ENCODE results near the gene GALNT14.

GALNT14 gene

DNA sequence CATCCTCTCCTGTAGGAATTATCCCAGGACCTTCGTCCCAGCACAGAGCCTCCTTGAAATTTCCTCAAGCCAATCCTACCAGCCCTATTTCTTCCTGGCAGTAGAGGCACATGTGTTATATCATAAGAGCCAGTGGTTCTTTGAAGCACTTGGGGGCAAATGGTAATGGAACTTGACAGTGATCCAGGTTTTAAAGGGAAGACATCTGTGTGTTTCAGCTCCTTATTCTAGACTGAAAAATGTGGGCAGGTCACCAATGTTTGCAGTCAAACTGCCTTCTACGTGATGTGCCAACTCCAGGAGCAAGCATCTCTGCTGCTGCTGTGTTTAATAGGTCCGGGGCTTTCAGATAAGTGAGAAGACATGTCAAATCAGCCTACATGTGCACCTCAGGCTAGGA lies 157.1 kb downstream of the GALNT14 start:
- H3K9me3 ChIP-seq (ENCODE audit: control insufficient read depth in 2 of 2, low read length in 2 of 2): no peaks in the 10 kb centered on the region
- no peaks in the 10 kb centered on the region for H3K27me3 ChIP-seq (ENCODE audit: control insufficient read depth in 1 of 2, insufficient read depth in 2 of 2, low read length in 2 of 2)
- H3K27ac ChIP-seq (ENCODE audit: low read length): no peak overlapping the region
- H3K9ac ChIP-seq (ENCODE audit: low read length in 2 of 2): no peak overlapping the region
- H3K36me3 ChIP-seq (ENCODE audit: control insufficient read depth in 2 of 2, insufficient read depth in 2 of 2, low read length in 2 of 2): no peaks in the 10 kb centered on the region
- peaks cover 17% of the 10 kb centered on the region for H3K4me1 ChIP-seq (ENCODE audit: control insufficient read depth, insufficient read depth, low read length)
- no peak overlapping the region for H3K4me3 ChIP-seq (ENCODE audit: low read length in 2 of 2)

DNA sequence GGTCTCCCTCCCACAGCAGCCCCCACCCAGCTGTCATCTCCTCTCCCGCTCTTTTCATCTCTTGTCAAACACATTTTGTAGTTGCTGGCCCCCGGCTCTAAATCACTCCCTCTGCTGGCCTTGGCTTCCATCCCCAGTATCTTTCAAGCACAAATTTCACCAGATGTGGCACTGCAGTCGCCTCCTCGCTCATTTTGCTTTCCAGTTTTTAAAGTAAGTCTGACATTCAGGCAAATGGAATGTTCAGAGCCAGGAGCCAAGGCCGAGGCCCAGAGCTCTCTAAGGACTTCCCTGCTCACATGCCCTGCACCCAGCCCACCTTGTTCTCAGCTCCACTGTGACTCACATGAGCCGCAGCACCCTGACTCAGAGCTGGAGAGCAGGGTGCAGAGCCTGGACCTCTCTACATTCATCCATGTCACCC lies 158.4 kb downstream of the GALNT14 start:
- Histone ChIP-seq H3K9ac (ENCODE audit: low read length in 2 of 2) (no peak overlapping the region), H3K27ac (ENCODE audit: low read length) (no peak overlapping the region), H3K36me3 (ENCODE audit: control insufficient read depth in 2 of 2, insufficient read depth in 2 of 2, low read length in 2 of 2) (no peaks in the 10 kb centered on the region), H3K4me3 (ENCODE audit: low read length in 2 of 2) (no peak overlapping the region), H3K9me3 (ENCODE audit: control insufficient read depth in 2 of 2, low read length in 2 of 2) (no peaks in the 10 kb centered on the region), H3K27me3 (ENCODE audit: control insufficient read depth in 1 of 2, insufficient read depth in 2 of 2, low read length in 2 of 2) (no peaks in the 10 kb centered on the region), H3K4me1 (ENCODE audit: control insufficient read depth, insufficient read depth, low read length) (peaks cover 17% of the 10 kb centered on the region)

- H3K4me3 ChIP-seq (ENCODE audit: low read length in 2 of 2): no peak overlapping the region
- no peak overlapping the region for H3K27ac ChIP-seq (ENCODE audit: low read length)
- no peaks in the 10 kb centered on the region for H3K36me3 ChIP-seq (ENCODE audit: control insufficient read depth in 2 of 2, insufficient read depth in 2 of 2, low read length in 2 of 2)
- no peaks in the 10 kb centered on the region for H3K27me3 ChIP-seq (ENCODE audit: control insufficient read depth in 1 of 2, insufficient read depth in 2 of 2, low read length in 2 of 2)
- no peak overlapping the region for H3K9ac ChIP-seq (ENCODE audit: low read length in 2 of 2)
- peaks cover 17% of the 10 kb centered on the region for H3K4me1 ChIP-seq (ENCODE audit: control insufficient read depth, insufficient read depth, low read length)
- H3K9me3 ChIP-seq (ENCODE audit: control insufficient read depth in 2 of 2, low read length in 2 of 2): no peaks in the 10 kb centered on the region
These were observed 159.4 kb downstream of the GALNT14 start for GRCh38 chr2:30978854-30979253.

DNA sequence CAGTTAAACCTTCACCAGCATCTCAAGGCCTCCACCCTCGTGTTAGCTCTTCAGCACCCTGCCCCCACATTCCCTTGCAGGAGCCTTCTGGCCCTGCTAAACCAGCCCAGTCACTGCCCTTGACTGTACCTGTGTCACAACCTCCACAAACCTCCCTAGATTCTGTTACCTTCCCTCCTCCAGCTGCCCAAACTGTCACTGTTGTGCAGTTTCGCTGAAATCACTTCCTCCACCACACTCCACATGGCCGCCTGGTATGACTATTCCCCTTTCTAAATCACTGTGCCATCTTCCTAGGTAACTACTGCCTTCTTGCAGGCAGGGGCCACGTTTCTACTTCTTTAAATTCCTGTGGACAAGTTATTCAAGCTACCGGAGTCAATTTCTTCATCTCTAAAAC lies 160.2 kb downstream of the GALNT14 start:
- Histone ChIP-seq H3K9ac (ENCODE audit: low read length in 2 of 2) (no peak overlapping the region), H3K9me3 (ENCODE audit: control insufficient read depth in 2 of 2, low read length in 2 of 2) (no peaks in the 10 kb centered on the region)

DNA sequence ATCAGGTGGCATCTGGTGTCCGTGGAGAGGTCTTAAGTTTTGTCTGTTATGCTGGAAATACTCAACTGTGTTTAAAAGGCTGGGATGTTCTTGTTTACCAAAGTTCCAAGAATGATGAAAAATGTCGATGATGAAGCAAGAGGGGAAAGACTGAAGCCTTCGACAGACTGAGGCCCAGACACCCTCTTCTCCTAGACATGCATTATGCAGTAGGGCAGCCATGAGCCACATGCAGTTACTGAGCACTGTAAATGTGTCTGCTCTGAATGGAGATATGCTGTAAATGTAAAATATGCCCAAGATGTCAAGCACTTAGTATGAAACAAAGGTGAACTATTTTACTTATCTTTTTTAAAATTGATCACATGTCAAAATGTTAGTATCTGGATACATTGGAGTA lies 163.1 kb downstream of the GALNT14 start:
- H3K4me3 ChIP-seq (ENCODE audit: low read length in 2 of 2): no peak overlapping the region
- H3K27ac ChIP-seq (ENCODE audit: low read length): no peak overlapping the region
- peaks cover 3% of the 10 kb centered on the region for H3K4me1 ChIP-seq (ENCODE audit: control insufficient read depth, insufficient read depth, low read length)
- H3K36me3 ChIP-seq (ENCODE audit: control insufficient read depth in 2 of 2, insufficient read depth in 2 of 2, low read length in 2 of 2): no peaks in the 10 kb centered on the region
- no peaks in the 10 kb centered on the region for H3K27me3 ChIP-seq (ENCODE audit: control insufficient read depth in 1 of 2, insufficient read depth in 2 of 2, low read length in 2 of 2)
- H3K9me3 ChIP-seq (ENCODE audit: control insufficient read depth in 2 of 2, low read length in 2 of 2): no peaks in the 10 kb centered on the region
- H3K9ac ChIP-seq (ENCODE audit: low read length in 2 of 2): no peak overlapping the region

More for the DNA sequence above, 160.2 kb downstream of the GALNT14 start:
- Histone ChIP-seq H3K4me3 (ENCODE audit: low read length in 2 of 2) (no peak overlapping the region), H3K27ac (ENCODE audit: low read length) (no peak overlapping the region), H3K27me3 (ENCODE audit: control insufficient read depth in 1 of 2, insufficient read depth in 2 of 2, low read length in 2 of 2) (no peaks in the 10 kb centered on the region), H3K4me1 (ENCODE audit: control insufficient read depth, insufficient read depth, low read length) (peaks cover 17% of the 10 kb centered on the region), H3K36me3 (ENCODE audit: control insufficient read depth in 2 of 2, insufficient read depth in 2 of 2, low read length in 2 of 2) (no peaks in the 10 kb centered on the region)

GRCh38 chr2:30974554-30974953 lies 163.7 kb downstream of the GALNT14 start:
- Histone ChIP-seq H3K4me1 (ENCODE audit: control insufficient read depth, insufficient read depth, low read length) (peaks cover under 1% of the 10 kb centered on the region), H3K27ac (ENCODE audit: low read length) (no peak overlapping the region), H3K4me3 (ENCODE audit: low read length in 2 of 2) (no peak overlapping the region), H3K9ac (ENCODE audit: low read length in 2 of 2) (no peak overlapping the region), H3K27me3 (ENCODE audit: control insufficient read depth in 1 of 2, insufficient read depth in 2 of 2, low read length in 2 of 2) (no peaks in the 10 kb centered on the region), H3K36me3 (ENCODE audit: control insufficient read depth in 2 of 2, insufficient read depth in 2 of 2, low read length in 2 of 2) (no peaks in the 10 kb centered on the region), H3K9me3 (ENCODE audit: control insufficient read depth in 2 of 2, low read length in 2 of 2) (no peaks in the 10 kb centered on the region)

- no peaks in the 10 kb centered on the region for H3K27me3 ChIP-seq (ENCODE audit: control insufficient read depth in 1 of 2, insufficient read depth in 2 of 2, low read length in 2 of 2)
- no peak overlapping the region for H3K27ac ChIP-seq (ENCODE audit: low read length)
- no peak overlapping the region for H3K9ac ChIP-seq (ENCODE audit: low read length in 2 of 2)
- H3K4me1 ChIP-seq (ENCODE audit: control insufficient read depth, insufficient read depth, low read length): no peaks in the 10 kb centered on the region
- no peaks in the 10 kb centered on the region for H3K36me3 ChIP-seq (ENCODE audit: control insufficient read depth in 2 of 2, insufficient read depth in 2 of 2, low read length in 2 of 2)
- H3K9me3 ChIP-seq (ENCODE audit: control insufficient read depth in 2 of 2, low read length in 2 of 2): no peaks in the 10 kb centered on the region
- no peak overlapping the region for H3K4me3 ChIP-seq (ENCODE audit: low read length in 2 of 2)
These were observed 164.1 kb downstream of the GALNT14 start for GRCh38 chr2:30974092-30974491.

- Histone ChIP-seq H3K27me3 (ENCODE audit: control insufficient read depth in 1 of 2, insufficient read depth in 2 of 2, low read length in 2 of 2) (peaks cover 0 to 3% of the 10 kb centered on the region in 2 donors), H3K36me3 (ENCODE audit: control insufficient read depth in 2 of 2, insufficient read depth in 2 of 2, low read length in 2 of 2) (no peaks in the 10 kb centered on the region), H3K4me1 (ENCODE audit: control insufficient read depth, insufficient read depth, low read length) (no peaks in the 10 kb centered on the region), H3K9ac (ENCODE audit: low read length in 2 of 2) (no peak overlapping the region), H3K4me3 (ENCODE audit: low read length in 2 of 2) (no peak overlapping the region), H3K27ac (ENCODE audit: low read length) (no peak overlapping the region), H3K9me3 (ENCODE audit: control insufficient read depth in 2 of 2, low read length in 2 of 2) (no peaks in the 10 kb centered on the region)
These were observed 166.8 kb downstream of the GALNT14 start for GRCh38 chr2:30971231-30972025.

- H3K9me3 ChIP-seq (ENCODE audit: control insufficient read depth in 2 of 2, low read length in 2 of 2): no peaks in the 10 kb centered on the region
These were observed 169.4 kb downstream of the GALNT14 start for GRCh38 chr2:30968660-30969397.

GRCh38 chr2:30966786-30967185 lies 171.5 kb downstream of the GALNT14 start:
- no peaks in the 10 kb centered on the region for H3K4me1 ChIP-seq (ENCODE audit: control insufficient read depth, insufficient read depth, low read length)
- H3K36me3 ChIP-seq (ENCODE audit: control insufficient read depth in 2 of 2, insufficient read depth in 2 of 2, low read length in 2 of 2): no peaks in the 10 kb centered on the region
- no peak overlapping the region for H3K9ac ChIP-seq (ENCODE audit: low read length in 2 of 2)
- no peak overlapping the region for H3K4me3 ChIP-seq (ENCODE audit: low read length in 2 of 2)
- no peaks in the 10 kb centered on the region for H3K9me3 ChIP-seq (ENCODE audit: control insufficient read depth in 2 of 2, low read length in 2 of 2)
- H3K27ac ChIP-seq (ENCODE audit: low read length): no peak overlapping the region
- peaks cover 3 to 11% of the 10 kb centered on the region in 2 donors for H3K27me3 ChIP-seq (ENCODE audit: control insufficient read depth in 1 of 2, insufficient read depth in 2 of 2, low read length in 2 of 2)

More at GRCh38 chr2:30968660-30969397, 169.4 kb downstream of the GALNT14 start:
- peaks cover 0 to 8% of the 10 kb centered on the region in 2 donors for H3K27me3 ChIP-seq (ENCODE audit: control insufficient read depth in 1 of 2, insufficient read depth in 2 of 2, low read length in 2 of 2)
- H3K4me1 ChIP-seq (ENCODE audit: control insufficient read depth, insufficient read depth, low read length): no peaks in the 10 kb centered on the region
- no peak overlapping the region for H3K4me3 ChIP-seq (ENCODE audit: low read length in 2 of 2)
- H3K36me3 ChIP-seq (ENCODE audit: control insufficient read depth in 2 of 2, insufficient read depth in 2 of 2, low read length in 2 of 2): no peaks in the 10 kb centered on the region
- H3K27ac ChIP-seq (ENCODE audit: low read length): no peak overlapping the region
- H3K9ac ChIP-seq (ENCODE audit: low read length in 2 of 2): no peak overlapping the region

Measured in stomach smooth muscle (tissue), 2 donors.